ENCODE measurements around the gene ISCA2.

Gene ISCA2

GRCh38 chr14:74503938-74504335, 10.4 kb downstream of the ISCA2 start:
- no peak for TF ChIP-seq CTCF (IDR thresholded peaks at IDR 0.05; ENCODE audit: low read depth, low read length, missing control alignments)
- no peak overlapping the region for H3K4me3 ChIP-seq (ENCODE audit: low read depth, low read length)
- no peak for DNase-seq (ENCODE audit: low read depth)

GRCh38 chr14:74504412-74504811, 10.8 kb downstream of the ISCA2 start:
- TF ChIP-seq CTCF (IDR thresholded peaks at IDR 0.05; ENCODE audit: low read depth, low read length, missing control alignments), result no peak
- H3K4me3 ChIP-seq (ENCODE audit: low read depth, low read length), result no peak overlapping the region
- DNase-seq (ENCODE audit: low read depth), result no peak

GRCh38 chr14:74504874-74505720, 11.5 kb downstream of the ISCA2 start:
- no peak for DNase-seq (ENCODE audit: low read depth)
- TF ChIP-seq CTCF (IDR thresholded peaks at IDR 0.05; ENCODE audit: low read depth, low read length, missing control alignments), result no peak
- H3K4me3 ChIP-seq (ENCODE audit: low read depth, low read length), result no peak overlapping the region

GRCh38 chr14:74505831-74506230, 12.3 kb downstream of the ISCA2 start:
- DNase-seq (ENCODE audit: low read depth), result no peak
- TF ChIP-seq CTCF (IDR thresholded peaks at IDR 0.05; ENCODE audit: low read depth, low read length, missing control alignments), result no peak
- no peak overlapping the region for H3K4me3 ChIP-seq (ENCODE audit: low read depth, low read length)

- H3K4me3 ChIP-seq (ENCODE audit: low read depth, low read length), result no peak overlapping the region
- no peak for TF ChIP-seq CTCF (IDR thresholded peaks at IDR 0.05; ENCODE audit: low read depth, low read length, missing control alignments)
- DNase-seq (ENCODE audit: low read depth), result no peak
Observed at GRCh38 chr14:74506411-74506851, 12.9 kb downstream of the ISCA2 start.

GRCh38 chr14:74507085-74507484, 13.5 kb downstream of the ISCA2 start:
- H3K4me3 ChIP-seq (ENCODE audit: low read depth, low read length), result no peak overlapping the region
- DNase-seq (ENCODE audit: low read depth), result no peak
- TF ChIP-seq CTCF (IDR thresholded peaks at IDR 0.05; ENCODE audit: low read depth, low read length, missing control alignments), result no peak

- H3K4me3 ChIP-seq (ENCODE audit: low read depth, low read length), result no peak overlapping the region
- DNase-seq (ENCODE audit: low read depth), result no peak
- TF ChIP-seq CTCF (IDR thresholded peaks at IDR 0.05; ENCODE audit: low read depth, low read length, missing control alignments), result no peak
Observed at GRCh38 chr14:74507840-74508239, 14.3 kb downstream of the ISCA2 start.
